H1 (cell line): ENCODE results near the gene LRRK1. TPM values are rescaled to one million over a fixed set of nuclear protein-coding genes. Genes with fewer than 3 reads are reported as not detected.

Experiments used
- EP300 ChIP-seq, 2 experiments: IDR thresholded peaks; 1 replicate in 1 of 2; 2 replicates in 1 of 2; pipeline ENCODE4 v1.6.1; 2011 to 2012; ENCODE audit warnings: low read depth in 2 of 2, low read length in 2 of 2, mild to moderate bottlenecking in 2 of 2, borderline replicate concordance in 1 of 2, inconsistent platforms in 1 of 2, moderate library complexity in 1 of 2
- EZH2 ChIP-seq: fragments of 200-600 bp; sonication (generic); IDR thresholded peaks from 2 replicates; pipeline ENCODE4 v1.7.1; 2012; ENCODE audit warnings: low read depth, mild to moderate bottlenecking, moderate library complexity, low read length, inconsistent platforms; ENCODE audit not compliant: severe bottlenecking
- POLR2A ChIP-seq, 2 experiments: IDR thresholded peaks; 1 replicate in 1 of 2; 2 replicates in 1 of 2; pipeline ENCODE4 v1.6.1; 2011; ENCODE audit warnings: low read depth in 2 of 2, low read length in 2 of 2, mild to moderate bottlenecking in 2 of 2; ENCODE audit errors: control extremely low read depth in 1 of 2
- polyA plus RNA-seq, 7 experiments: library from polyadenylated mRNA; depleted of rRNA in 3 of 7; stranded (reverse) in 5 of 7; unstranded in 2 of 7; fragments of >200 nt in 5 of 7; fragments of 200-250 nt in 2 of 7; gene quantifications; 1 replicate in 5 of 7; 2 replicates in 1 of 7; 4 replicates in 1 of 7; pipeline versions ENCODE4 v1.2.1 to v1.2.3, GENCODE V29; 2011 to 2013; ENCODE audit warnings: missing spikeins in 2 of 7, mixed read lengths in 2 of 7
- total RNA-seq: library from RNA; stranded (reverse); fragmentation: NEBNext Ultra II Directional; extraction: Animal tissue kit (Norgen Biotek cat#: 25700); gene quantifications from 2 replicates; pipeline ENCODE4 v1.2.1, GENCODE V29; 2021

Gene LRRK1
- total and polyA plus RNA-seq, 2 of the 8 experiments (the other 6 are each of a cell fraction or from before 2014, with no cell fraction given) = 1.2 to 3.6 TPM

DNA sequence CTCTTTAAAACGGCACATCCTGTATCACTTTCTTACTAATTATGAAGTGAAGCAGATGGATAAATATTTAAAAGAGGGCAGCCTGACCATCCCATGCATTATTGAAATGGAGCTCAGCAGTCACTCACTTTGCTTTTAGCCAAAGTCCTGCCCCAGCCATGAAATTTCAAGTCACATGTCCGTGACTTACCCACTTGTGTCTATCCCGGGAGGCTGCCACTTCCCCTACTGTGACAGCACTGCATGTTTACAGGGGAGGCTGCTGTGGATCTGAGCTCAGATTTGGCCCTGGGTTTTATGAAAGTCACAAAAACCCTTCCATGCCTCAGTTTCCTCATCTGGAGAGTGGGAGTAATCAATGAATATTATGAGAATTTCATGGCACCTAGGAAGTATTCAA is 17.9 kb upstream of the LRRK1 start (continued):
- TF ChIP-seq EZH2 (no peak), EP300 (IDR thresholded peaks at IDR 0.05; ENCODE audit: borderline replicate concordance in 1 of 2, low read depth in 2 of 2, low read length in 2 of 2) (no peak), POLR2A (IDR thresholded peaks at IDR 0.05; ENCODE audit: control extremely low read depth in 1 of 2, low read depth in 2 of 2, low read length in 2 of 2) (no peak)
